HCT116 (cell line): ENCODE measurements around the gene NEUROG1. TPM values are rescaled to one million over a fixed set of nuclear protein-coding genes. Genes with fewer than 3 reads are reported as not detected.

Experiments
- ATAC-seq: fragments of 200-7000 bp; cut with Tn5 transposase; 2 replicates; pipeline ENCODE4 v1.9.1; 2020; ENCODE audit warnings: mild to moderate bottlenecking, moderate library complexity
- BruUV-seq: library from RNA; stranded (reverse); fragments of 400-500 nt; replicated peaks from 2 replicates; lab custom pipeline; 2021; lab: Mats Ljungman, UMichigan
- CTCF ChIA-PET: fragments of 300-600 bp; sonication (Branson Sonifier 250); formaldehyde crosslinking; loops from one replicate; lab custom pipeline; 2021; ENCODE audit warnings: antibody characterized with exemption; lab: Charles Lee
- POLR2A ChIA-PET: fragments of 300-600, 350-600 bp; sonication (Branson Sonifier 250); formaldehyde crosslinking; loops from one replicate; lab custom pipeline; 2021; ENCODE audit warnings: antibody characterized with exemption; lab: Charles Lee
- RAD21 ChIA-PET, 2 experiments: fragments of 300-600 bp; sonication (Branson Sonifier 250); formaldehyde crosslinking; loops; one replicate each; lab custom pipeline; 2023; ENCODE audit warnings: low total read pairs in 2 of 2; ENCODE audit not compliant: uncharacterized antibody in 2 of 2, unreplicated experiment in 2 of 2, low non-redundant PET in 1 of 2; lab: Charles Lee
- DNase-seq: peaks from one replicate; pipeline ENCODE4 v3.0.0-alpha.2; 2010; ENCODE audit warnings: low read depth, low spot score
- H2AFZ ChIP-seq: fragments of 200-600 bp; shearing (Covaris generic), sonication (generic); 2 replicates; pipeline ENCODE4 v1.6.1; 2017; ENCODE audit warnings: low read depth, mixed run types, mixed read lengths, antibody characterized with exemption, low read length; ENCODE audit not compliant: poor library complexity, severe bottlenecking
- H3K27ac ChIP-seq: 2 replicates; pipeline ENCODE4 v1.5.1; 2012; ENCODE audit warnings: low read depth, low read length
- H3K27me3 ChIP-seq: fragments of 200-600 bp; sonication (generic); 2 replicates; pipeline ENCODE4 v1.6.1; 2016; ENCODE audit warnings: mixed run types, low read length, mixed read lengths; ENCODE audit not compliant: insufficient read depth
- H3K36me3 ChIP-seq, 2 experiments: fragments of 200-500 bp in 1 of 2; fragments of 200-600 bp in 1 of 2; sonication (Bioruptor generic) in 1 of 2; sonication (generic) in 1 of 2; 2 replicates each; pipeline versions ENCODE4 v1.5.1 to v1.6.1; 2014 to 2016; ENCODE audit warnings: low read length in 2 of 2, inconsistent platforms in 1 of 2, mixed read lengths in 1 of 2, mixed run types in 1 of 2; ENCODE audit not compliant: insufficient read depth in 2 of 2, control insufficient read depth in 1 of 2
- H3K4me1 ChIP-seq, 2 experiments: fragments of 200-600 bp in 1 of 2; sonication (generic) in 1 of 2; 2 replicates each; pipeline versions ENCODE4 v1.5.1 to v1.6.1; 2012 to 2017; ENCODE audit warnings: low read length in 2 of 2, inconsistent platforms in 1 of 2, mild to moderate bottlenecking in 1 of 2, mixed read lengths in 1 of 2, mixed run types in 1 of 2, moderate library complexity in 1 of 2; ENCODE audit not compliant: insufficient read depth in 2 of 2, control insufficient read depth in 1 of 2
- H3K4me2 ChIP-seq: fragments of 200-600 bp; sonication (generic); 2 replicates; pipeline ENCODE4 v1.6.1; 2017; ENCODE audit warnings: mixed run types, low read length, mixed read lengths
- H3K4me3 ChIP-seq, 2 experiments: fragments of 200-600 bp in 1 of 2; sonication (generic) in 1 of 2; replicated peaks in 1 of 2; 2 replicates each; pipeline ENCODE4 v1.5.1; 2011 to 2016; ENCODE audit warnings: low read length in 2 of 2, control low read depth in 1 of 2, low read depth in 1 of 2, mild to moderate bottlenecking in 1 of 2, mixed read lengths in 1 of 2, mixed run types in 1 of 2
- H3K79me2 ChIP-seq: fragments of 200-600 bp; sonication (generic); 2 replicates; pipeline ENCODE4 v1.6.1; 2017; ENCODE audit warnings: mild to moderate bottlenecking, mixed run types, low read length, moderate library complexity, mixed read lengths; ENCODE audit not compliant: insufficient read depth
- H3K9ac ChIP-seq: fragments of 200-600 bp; sonication (generic); 2 replicates; pipeline ENCODE4 v1.6.1; 2016; ENCODE audit warnings: low read length, mixed read lengths
- H3K9me2 ChIP-seq: fragments of 200-600 bp; sonication (generic), shearing (Covaris generic); 2 replicates; pipeline ENCODE4 v1.6.1; 2017; ENCODE audit warnings: mixed run types, mild to moderate bottlenecking, moderate library complexity; ENCODE audit not compliant: insufficient read depth
- H3K9me3 ChIP-seq, 2 experiments: fragments of 200-500 bp in 1 of 2; fragments of 200-600 bp in 1 of 2; sonication (Bioruptor generic) in 1 of 2; sonication (generic) in 1 of 2; 2 replicates each; pipeline ENCODE4 v1.6.1; 2014 to 2017; ENCODE audit warnings: low read length in 2 of 2, mixed read lengths in 2 of 2, inconsistent platforms in 1 of 2, low read depth in 1 of 2, mild to moderate bottlenecking in 1 of 2, mixed run types in 1 of 2, moderate library complexity in 1 of 2; ENCODE audit not compliant: control insufficient read depth in 1 of 2, insufficient read depth in 1 of 2
- H4K20me1 ChIP-seq: fragments of 200-600 bp; sonication (generic), shearing (Covaris generic); 2 replicates; pipeline ENCODE4 v1.6.1; 2017; ENCODE audit warnings: mixed run types, mild to moderate bottlenecking, moderate library complexity; ENCODE audit not compliant: insufficient read depth
- CBX3 ChIP-seq: IDR thresholded peaks from 2 replicates; pipeline ENCODE4 v1.6.1; 2012; ENCODE audit warnings: low read depth
- CEBPB ChIP-seq: IDR thresholded peaks from 2 replicates; pipeline ENCODE4 v1.6.1; 2012; ENCODE audit warnings: low read depth
- EGR1 ChIP-seq: IDR thresholded peaks from 2 replicates; pipeline ENCODE4 v1.6.1; 2012; ENCODE audit warnings: low read depth
- ELF1 ChIP-seq: IDR thresholded peaks from 2 replicates; pipeline ENCODE4 v1.6.1; 2012; ENCODE audit warnings: low read depth, borderline replicate concordance
- EZH2 ChIP-seq: fragments of 200-600 bp; sonication (generic); IDR thresholded peaks from 2 replicates; pipeline ENCODE4 v1.6.1; 2017; ENCODE audit warnings: antibody characterized with exemption, mixed run types
- EZH2phosphoT487 ChIP-seq: fragments of 200-600 bp; IDR thresholded peaks from 2 replicates; pipeline ENCODE4 v1.6.1; 2018; ENCODE audit warnings: antibody characterized with exemption, borderline replicate concordance
- FOSL1 ChIP-seq: IDR thresholded peaks from 2 replicates; pipeline ENCODE4 v1.6.1; 2012; ENCODE audit warnings: low read depth
- JUND ChIP-seq: IDR thresholded peaks from 2 replicates; pipeline ENCODE4 v1.6.1; 2012
- POLR2A ChIP-seq: IDR thresholded peaks from 2 replicates; pipeline ENCODE4 v1.7.0; 2011; ENCODE audit warnings: borderline replicate concordance; ENCODE audit not compliant: insufficient read depth, insufficient read length; ENCODE audit errors: extremely low read depth
- POLR2AphosphoS5 ChIP-seq: IDR thresholded peaks from 2 replicates; pipeline ENCODE4 v1.6.1; 2011; ENCODE audit warnings: mild to moderate bottlenecking, low read depth, low read length, moderate library complexity
- SIN3A ChIP-seq: IDR thresholded peaks from 2 replicates; pipeline ENCODE4 v1.6.1; 2012; ENCODE audit warnings: low read depth
- SP1 ChIP-seq: IDR thresholded peaks from 2 replicates; pipeline ENCODE4 v1.6.1; 2012; ENCODE audit warnings: low read depth
- SRF ChIP-seq: IDR thresholded peaks from 2 replicates; pipeline ENCODE4 v1.6.1; 2012; ENCODE audit warnings: low read depth
- TCF7L2 ChIP-seq: IDR thresholded peaks from 2 replicates; pipeline ENCODE4 v1.7.0; 2011; ENCODE audit warnings: borderline replicate concordance, inconsistent platforms; ENCODE audit not compliant: insufficient read depth, insufficient read length; ENCODE audit errors: extremely low read depth
- YY1 ChIP-seq: IDR thresholded peaks from 2 replicates; pipeline ENCODE4 v1.6.1; 2011; ENCODE audit warnings: low read length, low read depth, moderate library complexity, mild to moderate bottlenecking; ENCODE audit not compliant: insufficient replicate concordance; ENCODE audit errors: extremely low read depth
- ZFX ChIP-seq: fragments of 450-650 bp; IDR thresholded peaks from 2 replicates; pipeline ENCODE4 v1.6.1; 2017
- ZNF274 ChIP-seq: fragments of 200-500 bp; sonication (Bioruptor generic); IDR thresholded peaks from 2 replicates; pipeline ENCODE4 v1.6.1; 2014; ENCODE audit warnings: mild to moderate bottlenecking, low read depth, low read length, inconsistent platforms
- intact Hi-C: fragments of 100-400 bp; cut with micrococcal nuclease; formaldehyde crosslinking; loops from 2 replicates; pipeline ENCODE4 v1.10.0; 2022
- total RNA-seq: library from RNA; stranded (reverse); gene quantifications from one replicate; pipeline ENCODE4 v1.2.1, GENCODE V29; 2021; ENCODE audit not compliant: unreplicated experiment
- TF ChIP-seq, protein P1 (sequence below): IDR thresholded peaks from 2 replicates; pipeline ENCODE4 v1.6.1; 2011; ENCODE audit warnings: mild to moderate bottlenecking, low read length, moderate library complexity; ENCODE audit not compliant: insufficient replicate concordance; ENCODE audit errors: extremely low read depth
- TF ChIP-seq, protein P2 (sequence below): IDR thresholded peaks from 2 replicates; pipeline ENCODE4 v1.6.1; 2012
- TF ChIP-seq, protein P3 (sequence below), 3 experiments: fragments of 200-600 bp in 1 of 3; sonication (generic) in 1 of 3; IDR thresholded peaks in 2 of 3; conservative IDR thresholded peaks in 1 of 3; 2 replicates each; pipeline ENCODE4 v1.5.1; 2012 to 2017; ENCODE audit warnings: low read depth in 2 of 3, low read length in 2 of 3, antibody characterized with exemption in 1 of 3, borderline replicate concordance in 1 of 3, control low read depth in 1 of 3, mild to moderate bottlenecking in 1 of 3, mixed read lengths in 1 of 3, mixed run types in 1 of 3, moderate library complexity in 1 of 3; ENCODE audit not compliant: insufficient read depth in 1 of 3

Gene NEUROG1
- total RNA-seq, 1 experiment from 2014 or later = not detected

DNA sequence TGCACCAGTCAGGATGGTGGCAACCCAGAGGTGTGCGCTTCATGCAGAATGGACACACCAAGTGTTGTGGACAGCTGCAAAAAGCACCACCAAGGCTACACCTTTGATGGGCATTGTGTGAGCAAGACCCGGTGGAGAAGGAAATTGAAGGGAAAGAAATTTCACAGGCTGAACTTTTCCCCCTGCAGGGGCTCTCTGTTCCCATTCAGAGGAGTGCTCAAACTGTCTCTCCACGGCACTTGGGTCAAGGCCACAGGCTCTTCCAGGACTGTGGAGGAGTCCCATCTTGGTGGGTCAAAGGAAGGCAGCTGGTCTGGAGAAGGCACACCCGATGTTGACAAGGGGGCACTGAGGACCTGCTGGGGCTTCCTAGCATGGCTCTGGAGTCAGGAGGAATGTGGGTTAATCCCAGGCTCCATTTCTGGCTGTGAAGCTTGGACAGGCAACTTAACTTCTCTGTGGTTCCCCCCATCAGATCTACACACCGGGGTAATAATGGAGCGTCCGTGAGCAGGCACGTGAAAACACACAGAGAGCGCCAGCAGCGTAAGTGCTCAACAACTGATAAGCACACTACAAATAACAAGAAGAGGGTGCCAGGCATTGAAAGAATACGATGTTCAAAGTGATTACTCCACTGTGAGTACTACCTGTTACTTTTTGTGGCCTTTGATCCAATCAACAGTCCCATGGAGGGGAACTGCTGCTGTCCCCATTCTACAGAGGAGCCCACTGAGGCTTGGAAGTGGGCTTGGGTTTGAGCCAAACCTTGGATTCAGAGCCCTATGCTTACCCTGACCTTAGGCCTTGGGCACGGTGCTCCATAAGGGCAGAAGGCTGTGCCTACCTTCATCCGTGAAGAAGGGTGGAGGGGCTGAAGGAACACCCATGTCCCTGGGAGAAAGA is 49.4 kb downstream of the NEUROG1 start:
- Histone ChIP-seq H3K79me2 (no peaks in the 10 kb centered on the region), H3K4me1 (peaks cover 13 to 15% of the 10 kb centered on the region in 2 experiments), H3K27ac (no peak overlapping the region), H3K4me2 (no peak overlapping the region), H3K9me2 (no peaks in the 10 kb centered on the region), H3K27me3 (no peaks in the 10 kb centered on the region), H3K36me3 (no peaks in the 10 kb centered on the region), H3K9ac (no peak overlapping the region), H3K4me3 (no peak overlapping the region), H2AFZ (no peak overlapping the region), H4K20me1 (no peaks in the 10 kb centered on the region)
- ChIA-PET CTCF (interaction anchor here (1.2 kb wide), 1 partner anchor 29 kb away, joined by 5 read pairs; no protein-coding TSS in a partner anchor), POLR2A (no interaction called here), RAD21 (no interaction called here)
- no TSS peak for BruUV-seq
- intact Hi-C loops = no loop called here
- ATAC-seq (no peak), DNase-seq (no peak)
- TF ChIP-seq POLR2A (no peak), ELF1 (no peak), POLR2AphosphoS5 (no peak), JUND (no peak), EZH2 (no peak), YY1 (no peak), SIN3A (no peak), EGR1 (no peak), CEBPB (no peak), ZNF274 (no peak), ZFX (no peak), TCF7L2 (no peak), EZH2phosphoT487 (no peak), FOSL1 (no peak), SP1 (no peak), SRF (no peak), CBX3 (no peak)
- TF ChIP-seq, protein P1, sequence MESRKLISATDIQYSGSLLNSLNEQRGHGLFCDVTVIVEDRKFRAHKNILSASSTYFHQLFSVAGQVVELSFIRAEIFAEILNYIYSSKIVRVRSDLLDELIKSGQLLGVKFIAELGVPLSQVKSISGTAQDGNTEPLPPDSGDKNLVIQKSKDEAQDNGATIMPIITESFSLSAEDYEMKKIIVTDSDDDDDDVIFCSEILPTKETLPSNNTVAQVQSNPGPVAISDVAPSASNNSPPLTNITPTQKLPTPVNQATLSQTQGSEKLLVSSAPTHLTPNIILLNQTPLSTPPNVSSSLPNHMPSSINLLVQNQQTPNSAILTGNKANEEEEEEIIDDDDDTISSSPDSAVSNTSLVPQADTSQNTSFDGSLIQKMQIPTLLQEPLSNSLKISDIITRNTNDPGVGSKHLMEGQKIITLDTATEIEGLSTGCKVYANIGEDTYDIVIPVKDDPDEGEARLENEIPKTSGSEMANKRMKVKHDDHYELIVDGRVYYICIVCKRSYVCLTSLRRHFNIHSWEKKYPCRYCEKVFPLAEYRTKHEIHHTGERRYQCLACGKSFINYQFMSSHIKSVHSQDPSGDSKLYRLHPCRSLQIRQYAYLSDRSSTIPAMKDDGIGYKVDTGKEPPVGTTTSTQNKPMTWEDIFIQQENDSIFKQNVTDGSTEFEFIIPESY = no peak
- TF ChIP-seq, protein P2, sequence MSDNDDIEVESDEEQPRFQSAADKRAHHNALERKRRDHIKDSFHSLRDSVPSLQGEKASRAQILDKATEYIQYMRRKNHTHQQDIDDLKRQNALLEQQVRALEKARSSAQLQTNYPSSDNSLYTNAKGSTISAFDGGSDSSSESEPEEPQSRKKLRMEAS = no peak
- TF ChIP-seq, protein P3, sequence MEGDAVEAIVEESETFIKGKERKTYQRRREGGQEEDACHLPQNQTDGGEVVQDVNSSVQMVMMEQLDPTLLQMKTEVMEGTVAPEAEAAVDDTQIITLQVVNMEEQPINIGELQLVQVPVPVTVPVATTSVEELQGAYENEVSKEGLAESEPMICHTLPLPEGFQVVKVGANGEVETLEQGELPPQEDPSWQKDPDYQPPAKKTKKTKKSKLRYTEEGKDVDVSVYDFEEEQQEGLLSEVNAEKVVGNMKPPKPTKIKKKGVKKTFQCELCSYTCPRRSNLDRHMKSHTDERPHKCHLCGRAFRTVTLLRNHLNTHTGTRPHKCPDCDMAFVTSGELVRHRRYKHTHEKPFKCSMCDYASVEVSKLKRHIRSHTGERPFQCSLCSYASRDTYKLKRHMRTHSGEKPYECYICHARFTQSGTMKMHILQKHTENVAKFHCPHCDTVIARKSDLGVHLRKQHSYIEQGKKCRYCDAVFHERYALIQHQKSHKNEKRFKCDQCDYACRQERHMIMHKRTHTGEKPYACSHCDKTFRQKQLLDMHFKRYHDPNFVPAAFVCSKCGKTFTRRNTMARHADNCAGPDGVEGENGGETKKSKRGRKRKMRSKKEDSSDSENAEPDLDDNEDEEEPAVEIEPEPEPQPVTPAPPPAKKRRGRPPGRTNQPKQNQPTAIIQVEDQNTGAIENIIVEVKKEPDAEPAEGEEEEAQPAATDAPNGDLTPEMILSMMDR (IDR thresholded peaks at IDR 0.05 in 2 of 3, conservative IDR thresholded peaks at IDR 0.05 in 1 of 3; ENCODE audit: borderline replicate concordance in 1 of 3, insufficient read depth in 1 of 3, low read depth in 2 of 3, low read length in 2 of 3) = no peak
- TF ChIP-seq, all 23 proteins: peak for 0
- H3K9me3 ChIP-seq = no peaks in the 10 kb centered on the region
